ENCODE results near the gene RIF1. TPM values are rescaled to one million over a fixed set of nuclear protein-coding genes. Genes with fewer than 3 reads are reported as not detected.

RIF1 gene
- total RNA-seq, 4 donors from 2014 or later, result 10.8 to 43.2 (median 17.9) TPM

DNA sequence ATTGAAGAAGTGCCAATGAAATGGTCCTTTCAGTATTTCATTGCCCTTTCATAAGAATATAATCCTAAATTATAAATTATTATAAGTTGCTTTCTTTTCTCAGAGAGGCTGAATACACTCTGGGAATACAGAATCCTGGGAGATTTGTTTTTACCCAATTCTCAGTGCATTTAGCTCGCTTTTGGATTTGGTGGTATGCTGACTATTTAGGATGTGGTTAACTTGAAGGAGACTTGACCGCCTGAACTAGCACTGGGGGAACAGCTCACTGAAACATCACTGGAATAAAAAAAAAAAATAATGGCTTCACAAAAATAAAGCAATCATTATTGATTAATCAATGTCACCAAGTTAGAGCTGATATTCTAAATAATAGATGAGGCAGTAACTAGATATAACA, 42.1 kb upstream of the RIF1 start:
- intact Hi-C loops (cut with DNase I; ENCODE audit: low total_unique reads), result no loop called here
- TF ChIP-seq POLR2A (IDR thresholded peaks at IDR 0.05) (no peak), EP300 (IDR thresholded peaks at IDR 0.05; ENCODE audit: low read depth) (no peak), POLR2AphosphoS5 (IDR thresholded peaks at IDR 0.05) (no peak)
- TF ChIP-seq, protein P1, sequence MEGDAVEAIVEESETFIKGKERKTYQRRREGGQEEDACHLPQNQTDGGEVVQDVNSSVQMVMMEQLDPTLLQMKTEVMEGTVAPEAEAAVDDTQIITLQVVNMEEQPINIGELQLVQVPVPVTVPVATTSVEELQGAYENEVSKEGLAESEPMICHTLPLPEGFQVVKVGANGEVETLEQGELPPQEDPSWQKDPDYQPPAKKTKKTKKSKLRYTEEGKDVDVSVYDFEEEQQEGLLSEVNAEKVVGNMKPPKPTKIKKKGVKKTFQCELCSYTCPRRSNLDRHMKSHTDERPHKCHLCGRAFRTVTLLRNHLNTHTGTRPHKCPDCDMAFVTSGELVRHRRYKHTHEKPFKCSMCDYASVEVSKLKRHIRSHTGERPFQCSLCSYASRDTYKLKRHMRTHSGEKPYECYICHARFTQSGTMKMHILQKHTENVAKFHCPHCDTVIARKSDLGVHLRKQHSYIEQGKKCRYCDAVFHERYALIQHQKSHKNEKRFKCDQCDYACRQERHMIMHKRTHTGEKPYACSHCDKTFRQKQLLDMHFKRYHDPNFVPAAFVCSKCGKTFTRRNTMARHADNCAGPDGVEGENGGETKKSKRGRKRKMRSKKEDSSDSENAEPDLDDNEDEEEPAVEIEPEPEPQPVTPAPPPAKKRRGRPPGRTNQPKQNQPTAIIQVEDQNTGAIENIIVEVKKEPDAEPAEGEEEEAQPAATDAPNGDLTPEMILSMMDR (IDR thresholded peaks at IDR 0.05), result no peak
- H3K4me3 ChIP-seq, result no peak overlapping the region
- DNase-seq, result no peak
- H3K27me3 ChIP-seq, result no peaks in the 10 kb centered on the region
- WGBS, 2 donors (ENCODE audit: low coverage in 1 of 2), result 83 to 94% methylated on average over 2 of the region's 2 CpGs
- H3K9me3 ChIP-seq, result no peaks in the 10 kb centered on the region
- no peaks in the 10 kb centered on the region for H3K4me1 ChIP-seq
- in situ Hi-C loops (cut with MboI; ENCODE audit: low pct_ligation_motif_present in 1 of 4, low pct_unique_long_range_greater_than_20kb in 1 of 4, low sequenced_read_pairs in 3 of 4), result no loop called here
- H3K27ac ChIP-seq, result no peak overlapping the region
- H3K36me3 ChIP-seq, result no peaks in the 10 kb centered on the region

DNA sequence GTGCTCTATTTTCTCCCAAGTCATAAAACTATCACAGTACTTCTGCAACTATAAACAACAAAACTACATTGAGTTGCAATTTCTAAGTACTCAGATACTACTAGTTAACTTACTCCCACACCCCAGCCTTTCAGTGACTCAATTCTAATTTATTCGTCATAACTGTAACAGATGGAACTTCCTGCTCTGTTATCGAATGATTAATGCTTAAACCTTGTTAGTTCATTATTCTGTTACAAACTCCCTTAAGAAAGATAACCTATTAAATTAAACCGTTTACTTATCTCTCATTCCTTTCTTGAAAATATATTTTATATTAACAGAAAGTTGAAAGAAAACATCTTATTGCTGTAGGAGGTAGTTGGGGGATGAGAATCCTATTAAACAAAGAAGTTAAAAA, 35.3 kb upstream of the RIF1 start:
- TF ChIP-seq, protein P1 (IDR thresholded peaks at IDR 0.05), result no peak
- TF ChIP-seq POLR2AphosphoS5 (IDR thresholded peaks at IDR 0.05) (no peak), POLR2A (IDR thresholded peaks at IDR 0.05) (no peak), EP300 (IDR thresholded peaks at IDR 0.05; ENCODE audit: low read depth) (no peak)
- WGBS, 2 donors (ENCODE audit: low coverage in 1 of 2), result 33 to 46% methylated on average over 3 of the region's 3 CpGs
- intact Hi-C loops (cut with DNase I; ENCODE audit: low total_unique reads), result no loop called here

DNA sequence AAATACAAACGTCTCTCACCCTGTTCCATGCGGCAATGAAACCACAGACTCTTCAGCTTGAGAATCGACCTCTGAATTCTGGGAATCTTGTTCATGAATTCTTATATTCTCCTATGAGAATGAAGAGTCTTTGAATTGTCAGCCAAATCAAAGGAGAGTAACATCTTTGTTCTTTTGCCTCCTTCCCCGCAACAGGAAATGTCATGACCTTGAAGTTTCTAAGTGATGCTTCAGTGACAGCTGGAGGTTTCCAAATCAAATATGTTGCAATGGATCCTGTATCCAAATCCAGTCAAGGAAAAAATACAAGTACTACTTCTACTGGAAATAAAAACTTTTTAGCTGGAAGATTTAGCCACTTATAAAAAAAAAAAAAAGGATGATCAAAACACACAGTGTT, 30.5 kb upstream of the RIF1 start:
- H3K27ac ChIP-seq, result no peak overlapping the region
- 62 to 80% methylated on average over 4 of the region's 4 CpGs for WGBS, 2 donors (ENCODE audit: low coverage in 1 of 2)
- DNase-seq, result no peak
- H3K9me3 ChIP-seq, result no peaks in the 10 kb centered on the region
- no peaks in the 10 kb centered on the region for H3K36me3 ChIP-seq
- no peaks in the 10 kb centered on the region for H3K27me3 ChIP-seq
- intact Hi-C loops (cut with DNase I; ENCODE audit: low total_unique reads) (no loop called here), in situ Hi-C loops (cut with MboI; ENCODE audit: low pct_ligation_motif_present in 1 of 4, low pct_unique_long_range_greater_than_20kb in 1 of 4, low sequenced_read_pairs in 3 of 4) (no loop called here)
- no peaks in the 10 kb centered on the region for H3K4me1 ChIP-seq
- no peak overlapping the region for H3K4me3 ChIP-seq
- TF ChIP-seq POLR2AphosphoS5 (IDR thresholded peaks at IDR 0.05), result no peak
- no peak for TF ChIP-seq POLR2A (IDR thresholded peaks at IDR 0.05)
- TF ChIP-seq, protein P1 (IDR thresholded peaks at IDR 0.05), result no peak
- no peak for TF ChIP-seq EP300 (IDR thresholded peaks at IDR 0.05; ENCODE audit: low read depth)

More for the DNA sequence above, 35.3 kb upstream of the RIF1 start:
- Histone ChIP-seq H3K36me3 (no peaks in the 10 kb centered on the region), H3K27ac (no peak overlapping the region), H3K4me3 (no peak overlapping the region), H3K27me3 (no peaks in the 10 kb centered on the region), H3K9me3 (no peaks in the 10 kb centered on the region), H3K4me1 (no peaks in the 10 kb centered on the region)
- in situ Hi-C loops (cut with MboI; ENCODE audit: low pct_ligation_motif_present in 1 of 4, low pct_unique_long_range_greater_than_20kb in 1 of 4, low sequenced_read_pairs in 3 of 4), result no loop called here
- no peak for DNase-seq

DNA sequence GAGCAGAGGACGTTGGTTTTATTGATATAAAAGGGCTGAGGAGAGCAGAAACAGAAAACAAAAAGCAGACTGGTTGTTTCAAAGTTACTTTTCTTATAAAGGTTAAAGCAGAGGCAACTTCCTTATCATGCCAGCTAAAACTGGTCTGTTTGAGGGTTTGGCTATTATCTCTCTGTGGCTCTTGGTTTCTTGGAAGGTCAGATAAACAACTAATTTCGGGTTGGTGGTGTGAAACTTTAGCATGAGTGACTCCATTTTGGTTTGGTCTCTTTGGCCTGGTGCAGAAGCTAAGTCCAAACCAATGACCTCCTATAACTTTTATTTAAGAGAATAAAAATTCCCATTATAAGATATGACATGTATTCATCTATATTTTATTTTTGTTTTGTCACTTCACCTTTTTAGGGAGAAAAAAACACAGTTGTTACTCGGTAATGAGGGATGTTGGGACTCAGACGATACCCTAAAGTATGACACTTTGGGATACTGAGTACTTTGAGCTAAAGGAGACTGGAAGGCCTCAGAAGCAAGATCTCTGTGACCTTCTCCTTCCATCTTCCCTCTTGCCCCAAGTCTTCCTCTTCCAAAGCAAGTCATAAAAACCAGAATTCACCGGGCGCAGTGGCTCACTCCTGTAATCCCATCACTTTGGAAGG, 29.0 kb upstream of the RIF1 start:
- TF ChIP-seq POLR2A (IDR thresholded peaks at IDR 0.05) (no peak), EP300 (IDR thresholded peaks at IDR 0.05; ENCODE audit: low read depth) (no peak), POLR2AphosphoS5 (IDR thresholded peaks at IDR 0.05) (no peak)
- TF ChIP-seq, protein P1 (IDR thresholded peaks at IDR 0.05), result no peak
- H3K27ac ChIP-seq, result no peak overlapping the region
- in situ Hi-C loops (cut with MboI; ENCODE audit: low pct_ligation_motif_present in 1 of 4, low pct_unique_long_range_greater_than_20kb in 1 of 4, low sequenced_read_pairs in 3 of 4) (no loop called here), intact Hi-C loops (cut with DNase I; ENCODE audit: low total_unique reads) (no loop called here)
- H3K27me3 ChIP-seq, result no peaks in the 10 kb centered on the region
- no peaks in the 10 kb centered on the region for H3K9me3 ChIP-seq
- no peaks in the 10 kb centered on the region for H3K36me3 ChIP-seq
- 73 to 80% methylated on average over 6 of the region's 6 CpGs for WGBS, 2 donors (ENCODE audit: low coverage in 1 of 2)
- DNase-seq, result no peak
- no peak overlapping the region for H3K4me3 ChIP-seq
- H3K4me1 ChIP-seq, result no peaks in the 10 kb centered on the region

Measured in transverse colon (tissue), 4 donors.